Stimulated activated CD8-positive, alpha-beta memory T cell treated with anti-CD3 and anti-CD28 coated beads, Interleukin-15, amount 100 ng/mL, for 1 hour (primary cell): ENCODE data around the gene PMS1.
"Not testable (repeated sequence)": the region's sequence is repeated elsewhere in the genome, so short reads cannot be mapped to it uniquely, and the experiment has no call there.

Source experiments
- DNase-seq: peaks from one replicate; pipeline ENCODE4 v3.0.0-alpha.2; 2020; ENCODE audit warnings: low read depth

PMS1 gene

DNA sequence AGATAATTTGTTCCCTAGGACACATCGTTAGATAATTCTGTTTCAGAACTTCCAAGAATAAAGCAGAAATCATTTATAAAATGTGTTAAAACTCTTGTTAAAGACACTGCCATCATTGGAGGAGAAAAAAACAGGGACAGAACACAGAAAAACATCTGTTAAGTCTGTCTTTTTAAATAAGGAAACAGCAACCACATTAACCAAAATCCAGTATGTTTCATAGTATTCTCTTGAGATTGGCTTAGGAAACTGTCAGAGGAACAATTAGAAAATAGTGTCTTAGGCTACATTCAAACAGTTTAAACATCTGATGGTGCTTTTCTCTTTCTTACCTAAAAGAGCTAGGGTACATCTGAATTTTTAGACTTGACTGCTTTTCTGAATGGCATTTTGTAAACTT, 81.6 kb downstream of the PMS1 start:
- DNase-seq, result no peak

DNA sequence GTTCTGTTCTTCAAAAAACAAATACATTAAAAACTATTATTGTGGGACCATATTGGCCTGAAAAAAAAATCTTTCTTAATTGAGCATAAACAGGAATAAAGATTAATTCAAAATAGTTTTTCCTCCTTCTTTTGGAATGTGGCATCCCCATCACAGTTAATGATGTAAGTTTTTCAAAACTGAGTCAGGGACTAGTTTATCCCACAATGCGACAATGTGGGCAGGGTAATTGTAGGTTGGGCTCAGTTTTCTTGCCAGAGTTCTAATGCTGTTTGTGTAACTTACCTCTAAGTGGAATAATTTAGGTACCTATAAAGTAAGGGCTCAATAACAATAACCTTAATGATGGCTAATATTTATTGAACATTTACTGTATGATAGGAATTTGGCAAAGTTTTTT, 82.0 kb downstream of the PMS1 start:
- no peak for DNase-seq

DNA sequence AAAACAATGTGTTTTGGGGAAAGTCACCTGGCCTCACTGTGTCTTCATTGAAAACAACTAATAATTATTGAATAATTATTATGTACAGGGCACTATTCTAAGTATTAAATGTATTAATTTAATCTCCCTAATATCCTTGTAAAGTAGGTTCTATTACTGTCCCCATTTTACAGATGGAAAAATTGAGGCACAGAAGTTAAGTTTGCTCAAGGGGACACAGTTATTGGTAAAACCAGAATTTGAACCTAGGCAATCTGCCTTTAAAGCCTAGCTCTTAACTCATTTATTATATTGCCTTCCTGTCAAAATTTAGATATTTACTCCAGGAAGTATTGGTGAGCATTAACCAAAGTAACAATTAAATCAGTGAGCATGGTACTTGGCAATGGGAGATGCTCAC, 84.6 kb downstream of the PMS1 start:
- no peak for DNase-seq

DNA sequence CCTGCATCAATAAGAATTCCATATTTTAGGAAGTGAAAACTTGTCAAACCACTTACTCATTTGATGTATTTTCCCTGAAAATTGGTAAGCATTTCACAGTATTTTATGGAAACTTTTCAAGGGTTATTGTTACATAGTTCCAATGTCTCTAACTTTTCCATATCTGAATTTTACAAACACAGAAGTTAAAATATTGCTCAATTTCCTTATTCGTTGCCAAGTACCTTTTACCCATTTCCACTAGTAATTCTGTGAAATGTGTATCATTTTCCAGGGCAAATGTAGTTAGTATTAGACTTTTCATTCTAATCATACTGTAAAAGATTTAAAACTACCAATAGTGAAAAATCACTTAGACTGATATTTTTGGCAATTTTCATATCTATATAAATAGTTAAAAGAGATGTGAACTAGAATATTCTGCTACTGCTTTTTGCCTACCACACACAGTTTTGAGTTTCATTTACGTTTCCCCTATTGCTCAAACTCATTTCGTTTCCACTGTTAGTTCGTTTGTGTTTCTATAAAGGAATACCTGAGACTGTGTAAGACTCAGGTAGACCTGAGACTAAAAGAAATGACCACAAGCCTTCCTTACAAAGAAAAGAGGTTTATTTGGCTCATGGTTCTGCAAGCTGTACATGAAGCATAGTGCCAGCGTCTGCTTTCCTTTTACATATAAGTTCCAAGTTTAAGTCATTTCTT, 86.3 kb downstream of the PMS1 start:
- no peak for DNase-seq

DNA sequence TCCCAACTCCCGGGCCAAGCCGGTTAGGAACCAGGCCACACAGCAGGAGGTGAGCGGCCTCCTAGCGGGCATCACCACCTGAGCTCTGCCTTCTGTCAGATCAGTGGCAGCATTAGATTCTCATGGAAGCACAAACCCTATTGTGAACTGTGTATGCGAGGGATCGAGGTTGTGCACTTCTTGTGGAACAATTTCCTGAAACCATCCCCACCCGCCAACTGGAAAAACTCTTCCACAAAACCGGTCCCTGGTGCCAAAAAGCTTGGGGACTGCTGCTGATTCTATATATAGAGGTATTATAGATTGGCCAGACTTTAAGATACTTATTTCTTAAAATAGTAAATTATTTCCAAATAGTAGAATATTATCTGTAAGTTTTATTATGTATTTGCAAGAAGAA, 89.4 kb downstream of the PMS1 start:
- DNase-seq, result no peak

DNA sequence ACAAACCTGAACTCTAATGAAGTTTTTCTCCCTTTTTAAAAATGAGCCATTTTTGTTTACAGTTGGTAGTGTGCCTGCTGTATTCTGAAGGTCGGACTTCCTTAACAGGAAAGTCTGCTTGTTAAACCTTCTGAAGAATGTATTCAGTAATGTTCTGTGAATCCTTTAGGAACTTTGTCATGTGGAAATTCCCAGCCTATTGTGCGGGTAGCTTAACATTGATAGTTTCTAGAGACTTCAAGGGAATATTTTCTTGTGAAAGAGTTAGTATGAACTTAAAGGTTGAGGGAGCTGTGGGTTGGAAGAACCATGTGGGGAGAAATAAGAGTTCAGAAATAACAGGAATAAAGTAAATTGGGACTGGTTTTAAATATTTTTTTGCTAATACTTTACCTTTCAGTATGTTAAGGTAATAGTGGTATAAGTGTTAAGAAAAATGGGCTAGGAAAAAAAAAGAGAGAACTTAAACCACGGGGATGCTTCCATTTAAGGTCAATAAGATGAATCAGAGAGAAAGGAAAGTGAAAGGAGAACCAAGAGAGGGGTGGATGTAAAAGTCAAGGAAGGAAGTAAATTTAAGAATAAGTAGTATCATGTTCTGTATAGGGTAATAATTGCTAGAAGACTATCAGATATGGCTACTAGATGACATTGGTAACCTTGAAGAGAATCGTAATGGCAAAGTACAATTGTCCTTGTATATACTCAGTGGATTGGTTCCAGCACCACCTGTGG, 90.5 kb downstream of the PMS1 start:
- DNase-seq, result no peak

DNA sequence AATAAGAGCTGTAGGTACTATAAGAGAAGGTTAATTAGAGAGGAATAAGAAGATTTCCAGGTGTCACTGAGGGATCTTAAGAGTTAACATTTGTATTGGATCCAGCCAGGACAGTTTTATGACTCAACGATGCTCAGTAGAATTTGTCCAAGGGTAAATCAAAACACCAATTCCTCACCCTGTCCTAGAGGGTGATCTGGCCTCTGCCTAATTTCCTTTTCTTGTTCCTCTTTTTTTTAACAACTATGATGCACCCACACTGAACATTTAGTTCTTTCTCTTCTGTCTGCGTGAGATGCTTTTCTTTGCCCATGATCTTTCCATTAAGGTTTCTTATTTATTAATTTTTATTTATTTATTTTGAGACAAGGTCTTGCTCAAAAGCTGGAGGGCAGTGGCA, 92.0 kb downstream of the PMS1 start:
- DNase-seq, result no peak

DNA sequence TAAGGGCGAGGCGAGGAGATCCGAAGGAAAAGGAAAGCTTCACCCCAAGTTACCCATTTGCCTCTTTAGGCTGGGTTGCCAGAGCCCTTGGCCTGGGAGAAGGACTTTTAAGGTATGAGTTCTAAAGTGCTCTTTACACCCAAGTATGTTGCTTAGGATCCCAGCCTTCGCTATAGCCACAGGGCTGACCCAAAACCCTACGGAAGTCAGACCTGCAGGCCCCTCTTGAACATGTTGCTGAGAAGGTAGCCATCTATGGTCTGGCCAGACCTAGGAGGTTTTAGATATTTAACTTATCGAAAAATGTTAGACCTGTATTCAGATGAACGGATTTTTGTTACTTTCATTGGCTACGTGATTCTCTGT, 95.4 kb downstream of the PMS1 start:
- DNase-seq, result no peak

DNA sequence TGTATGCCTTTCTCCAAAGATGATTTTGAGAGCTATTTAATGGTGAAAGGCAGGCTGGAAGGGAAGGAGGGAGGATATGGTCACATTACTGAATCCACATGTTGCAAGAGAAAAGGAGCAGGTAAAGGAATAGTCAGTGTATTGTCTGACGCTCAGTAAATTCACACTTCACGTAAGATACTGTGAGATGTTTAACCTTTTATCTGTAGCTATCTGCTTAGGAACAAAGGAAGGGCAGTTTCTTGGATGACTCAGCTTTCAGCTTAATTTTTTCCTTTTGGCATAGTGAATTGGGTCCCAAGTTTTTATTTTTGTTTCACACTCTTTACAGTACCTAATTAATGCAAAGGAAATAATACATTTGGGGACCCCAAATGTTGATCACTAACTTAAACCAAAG, 96.2 kb downstream of the PMS1 start:
- DNase-seq, result no peak

DNA sequence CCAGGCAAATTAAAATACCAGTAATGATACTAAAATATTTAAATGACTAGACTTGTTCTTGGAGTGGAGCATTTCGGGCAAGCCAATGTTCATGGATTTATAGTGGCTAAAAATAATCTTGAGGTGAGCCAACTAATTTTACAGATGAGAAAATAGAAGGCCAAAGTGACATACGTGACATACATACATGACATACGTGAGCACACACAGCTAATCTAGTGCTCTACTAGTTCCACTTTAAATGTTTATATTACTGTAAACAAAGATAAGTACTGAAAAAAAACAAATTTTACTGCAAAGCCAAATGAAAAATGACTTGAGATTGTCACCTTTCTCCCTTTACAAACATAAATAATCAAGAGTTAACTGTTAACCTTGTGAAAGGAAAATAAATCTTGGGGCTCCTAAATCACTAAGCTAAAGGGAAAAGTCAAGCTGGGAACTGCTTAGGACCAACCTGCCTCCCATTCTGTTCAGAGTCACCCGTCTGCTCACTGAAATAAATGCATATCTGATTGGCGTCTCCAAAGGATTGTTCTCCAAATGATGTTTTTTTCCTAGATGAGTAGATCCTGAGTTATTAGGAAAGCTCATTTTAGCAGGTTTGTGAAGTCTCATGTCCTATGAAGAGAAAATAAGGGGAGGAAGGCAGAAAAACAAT, 96.7 kb downstream of the PMS1 start:
- no peak for DNase-seq

DNA sequence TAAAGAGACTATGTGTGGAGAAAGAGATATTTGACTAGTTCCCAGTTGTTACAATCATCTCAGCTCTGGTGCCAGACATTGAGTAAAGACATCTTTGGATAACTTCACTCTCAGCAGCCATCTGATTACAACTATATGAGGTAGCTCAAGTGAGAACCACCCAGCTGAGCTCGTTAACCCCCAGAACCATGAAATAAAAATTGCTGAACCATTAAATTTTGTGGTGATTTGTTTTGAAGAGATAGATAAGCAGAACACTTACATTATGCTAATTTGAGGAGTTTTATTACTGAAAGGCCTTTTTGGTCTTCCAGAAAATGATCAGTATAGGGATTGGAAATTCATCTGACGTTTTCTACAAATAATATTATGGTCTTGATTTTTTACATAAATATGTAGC, 101.1 kb downstream of the PMS1 start:
- no peak for DNase-seq

DNA sequence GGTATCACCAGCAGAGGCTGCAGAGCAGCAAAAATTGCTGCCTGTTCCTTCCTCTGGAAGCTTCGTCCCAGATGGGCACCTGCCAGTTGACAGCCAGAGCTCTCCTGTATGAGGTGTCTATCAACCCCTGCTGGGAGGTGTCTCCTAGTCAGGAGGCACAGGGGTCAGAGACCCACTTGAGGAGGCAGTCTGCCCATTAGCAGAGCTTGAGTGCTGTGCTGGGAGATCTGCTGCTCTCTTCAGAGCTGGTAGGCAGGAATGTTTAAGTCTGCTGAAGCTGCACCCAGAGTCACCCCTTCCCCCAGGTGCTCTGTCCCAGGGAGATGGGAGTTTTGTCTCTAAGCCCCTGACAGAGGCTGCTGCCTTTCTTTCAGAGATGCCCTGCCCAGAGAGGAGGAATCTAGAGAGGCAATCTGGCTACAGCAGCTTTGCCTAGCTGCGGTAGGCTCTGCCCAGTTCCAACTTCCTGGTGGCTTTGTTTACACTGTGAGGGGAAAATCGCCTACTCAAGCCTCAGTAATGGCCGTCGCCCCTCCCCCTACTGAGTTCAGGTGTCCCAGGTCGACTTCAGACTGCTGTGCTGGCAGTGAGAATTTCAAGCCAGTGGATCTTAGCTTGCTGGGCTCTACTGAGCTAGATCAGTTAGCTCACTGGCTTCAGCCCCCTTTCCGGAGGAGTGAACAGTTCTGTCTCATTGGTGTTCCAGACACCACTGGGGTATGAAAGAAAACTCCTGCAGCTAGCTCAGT, 108.5 kb downstream of the PMS1 start:
- not testable (repeated sequence) for DNase-seq

DNA sequence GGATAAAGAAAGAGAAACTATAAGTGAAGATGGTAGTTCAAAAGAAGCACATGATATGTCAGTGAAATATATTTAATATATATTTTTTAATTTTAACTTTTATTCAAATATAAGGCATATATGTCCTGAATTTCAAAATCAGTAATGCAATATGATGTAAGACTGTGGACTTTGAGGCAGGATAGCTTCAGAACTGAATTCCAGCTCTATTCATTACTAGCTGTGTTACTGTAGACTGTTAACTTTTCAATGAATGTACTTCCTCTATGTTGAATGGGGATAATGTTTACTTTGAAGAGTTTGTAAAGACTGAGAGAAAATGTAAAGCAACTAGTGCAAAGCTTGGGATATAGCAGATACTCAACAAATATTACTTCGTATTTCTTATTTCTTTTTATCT, 112.6 kb downstream of the PMS1 start:
- DNase-seq, result no peak

DNA sequence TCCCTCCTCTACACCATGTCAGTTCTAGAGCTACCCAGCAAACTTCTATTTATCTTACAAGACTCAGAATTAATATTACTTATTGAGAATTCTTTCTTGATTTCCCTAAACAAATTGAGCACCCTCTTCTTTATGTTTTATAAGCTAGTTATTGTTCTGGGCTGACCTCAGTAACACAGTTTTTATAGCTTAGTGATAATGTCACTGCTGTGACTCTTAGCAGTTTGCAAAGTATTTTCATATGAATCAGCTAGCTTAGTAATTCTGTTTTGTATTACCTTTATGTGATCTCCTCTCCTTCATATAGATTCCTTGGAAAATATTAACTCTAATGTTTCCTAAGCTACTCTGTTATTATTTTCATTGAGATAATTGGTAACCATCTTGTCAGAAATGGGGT, 114.9 kb downstream of the PMS1 start:
- no peak for DNase-seq

DNA sequence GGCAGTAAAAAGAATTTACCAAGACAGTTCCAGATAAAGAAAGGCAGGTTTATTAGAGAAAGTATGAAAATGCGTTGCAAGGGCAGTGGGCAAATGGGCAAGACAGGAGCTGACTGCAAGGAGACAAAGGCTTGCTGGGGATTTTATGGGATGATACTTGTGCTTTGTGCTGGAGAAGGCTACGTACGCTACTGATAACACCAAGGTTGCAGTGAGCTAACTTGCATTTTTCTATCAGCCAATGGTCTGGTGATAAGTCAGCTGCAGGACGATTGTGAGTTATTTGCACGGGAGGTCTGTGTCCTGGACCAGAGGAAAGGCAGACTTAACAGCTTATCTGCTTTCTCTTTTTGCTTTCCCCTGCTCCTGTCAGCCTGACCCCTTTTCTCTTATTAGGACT, 116.5 kb downstream of the PMS1 start:
- DNase-seq, result no peak

DNA sequence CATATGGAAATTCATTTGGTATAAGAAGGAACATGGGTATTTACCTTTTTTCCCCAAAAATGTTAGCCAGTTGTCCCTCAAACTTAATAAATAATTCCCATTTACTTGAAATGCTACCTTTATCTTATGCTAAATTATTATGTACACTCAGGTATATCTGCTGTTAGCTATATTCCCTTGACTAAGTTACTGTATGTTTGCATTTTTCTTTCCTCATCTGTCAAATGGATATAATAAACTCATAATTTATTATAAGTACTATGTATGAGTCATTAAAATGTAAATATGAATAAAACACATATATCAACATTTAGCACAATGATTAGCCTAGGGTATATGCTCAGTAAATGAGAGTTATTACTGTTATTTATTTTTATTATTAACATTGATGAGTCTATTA, 117.4 kb downstream of the PMS1 start:
- no peak for DNase-seq

DNA sequence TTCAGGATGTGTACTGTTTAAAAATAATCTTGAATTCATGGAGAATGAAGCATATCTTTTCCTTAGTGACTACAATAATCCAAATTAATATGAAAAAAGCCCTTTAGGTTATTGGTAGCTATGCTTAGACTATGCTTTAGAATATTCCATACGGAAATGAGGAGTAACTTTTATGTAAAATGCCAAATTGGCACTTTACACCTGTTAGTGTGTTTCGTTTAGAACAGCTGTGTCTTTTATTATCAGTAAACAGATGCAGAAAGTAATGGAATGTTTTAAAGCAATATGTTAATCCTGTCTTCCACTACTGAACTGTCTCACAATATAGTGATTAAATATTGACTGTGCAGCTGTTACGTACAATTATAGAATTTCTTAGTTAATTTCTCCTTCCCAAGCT, 129.6 kb downstream of the PMS1 start:
- no peak for DNase-seq

DNA sequence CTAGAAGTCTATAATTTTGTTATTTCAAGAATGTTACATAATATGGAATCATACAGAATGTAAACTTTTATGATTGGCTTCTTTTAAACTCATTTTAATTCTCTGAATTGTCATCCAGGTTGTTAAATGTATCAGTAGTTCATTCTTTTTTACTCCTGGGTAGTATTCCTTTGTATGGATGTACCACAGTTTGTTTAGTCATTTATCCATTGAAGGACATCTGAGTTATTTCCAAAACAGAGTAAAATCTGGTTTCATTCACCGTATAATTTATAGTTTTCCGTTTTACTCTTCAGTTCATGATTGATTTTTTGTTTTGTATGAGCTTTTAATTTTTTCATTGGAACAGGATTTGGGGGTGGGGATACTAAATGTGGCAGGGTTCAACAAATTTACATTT, 132.4 kb downstream of the PMS1 start:
- DNase-seq, result no peak
